Naive thymus-derived CD4-positive, alpha-beta T cell (primary cell): ENCODE measurements around the gene LNPEP. TPM values are rescaled to one million over a fixed set of nuclear protein-coding genes. Genes with fewer than 3 reads are reported as not detected.

Experiments
- ATAC-seq: fragments of 150-1000 bp; cut with Tn5 transposase; 2 replicates; pipeline ENCODE4 v1.10.0; 2021; ENCODE audit warnings: mild to moderate bottlenecking, moderate library complexity
- CTCF ChIA-PET: fragments of 350-600 bp; sonication (Branson Sonifier 250); formaldehyde crosslinking; loops from one replicate; lab custom pipeline; 2021; ENCODE audit warnings: antibody characterized with exemption; lab: Charles Lee
- POLR2A ChIA-PET: fragments of 350-600 bp; sonication (Branson Sonifier 250); formaldehyde crosslinking; loops from one replicate; lab custom pipeline; 2021; ENCODE audit warnings: antibody characterized with exemption, inconsistent platforms; lab: Charles Lee
- DNase-seq, 9 donors: peaks; one replicate each; pipeline versions ENCODE4 v3.0.0 to v3.0.0-alpha.2; 2020 to 2022; ENCODE audit warnings: mixed read lengths in 1 of 9
- H3K27ac ChIP-seq: one replicate; pipeline ENCODE4 v1.7.0; 2013; ENCODE audit warnings: mild to moderate bottlenecking, low read depth, low read length, moderate library complexity
- H3K27me3 ChIP-seq, 2 donors: one replicate each; pipeline ENCODE4 v1.7.0; 2013; ENCODE audit warnings: low read length in 2 of 2, mild to moderate bottlenecking in 2 of 2, moderate library complexity in 2 of 2; ENCODE audit not compliant: control insufficient read depth in 2 of 2, insufficient read depth in 2 of 2
- H3K36me3 ChIP-seq, 3 experiments: 1 replicate in 2 of 3; 2 replicates in 1 of 3; pipeline ENCODE4 v1.7.0; 2013; ENCODE audit warnings: low read length in 3 of 3, mild to moderate bottlenecking in 3 of 3, moderate library complexity in 1 of 3; ENCODE audit not compliant: insufficient read depth in 3 of 3, control insufficient read depth in 2 of 3
- H3K4me1 ChIP-seq, 2 donors: one replicate each; pipeline ENCODE4 v1.7.0; 2013; ENCODE audit warnings: low read length in 2 of 2, mild to moderate bottlenecking in 2 of 2, moderate library complexity in 1 of 2; ENCODE audit not compliant: control insufficient read depth in 2 of 2, insufficient read depth in 2 of 2
- H3K4me3 ChIP-seq: 2 replicates; pipeline ENCODE4 v1.7.0; 2013; ENCODE audit warnings: mild to moderate bottlenecking, low read length
- H3K9me3 ChIP-seq, 3 experiments: 1 replicate in 2 of 3; 2 replicates in 1 of 3; pipeline ENCODE4 v1.7.0; 2013; ENCODE audit warnings: low read length in 3 of 3; ENCODE audit not compliant: control insufficient read depth in 2 of 3
- H3K27ac Mint-ChIP-seq, 9 donors: one replicate each; pipeline ENCODE4 v1.8.0; 2020 to 2022; ENCODE audit warnings: mixed read lengths in 9 of 9, mild to moderate bottlenecking in 8 of 9, moderate library complexity in 5 of 9, inconsistent platforms in 2 of 9
- H3K27me3 Mint-ChIP-seq, 5 donors: one replicate each; pipeline ENCODE4 v1.8.0; 2021 to 2022; ENCODE audit warnings: mixed read lengths in 5 of 5, mild to moderate bottlenecking in 1 of 5
- H3K36me3 Mint-ChIP-seq, 5 donors: one replicate each; pipeline ENCODE4 v1.8.0; 2020 to 2022; ENCODE audit warnings: mixed read lengths in 5 of 5, mild to moderate bottlenecking in 3 of 5, inconsistent platforms in 1 of 5
- H3K4me1 Mint-ChIP-seq, 7 donors: one replicate each; pipeline ENCODE4 v1.8.0; 2020 to 2022; ENCODE audit warnings: mixed read lengths in 7 of 7, mild to moderate bottlenecking in 3 of 7, inconsistent platforms in 1 of 7
- H3K4me3 Mint-ChIP-seq, 10 donors: one replicate each; pipeline ENCODE4 v1.8.0; 2020 to 2022; ENCODE audit warnings: mild to moderate bottlenecking in 10 of 10, mixed read lengths in 10 of 10, moderate library complexity in 6 of 10, inconsistent platforms in 2 of 10
- H3K9me3 Mint-ChIP-seq, 11 donors: one replicate each; pipeline ENCODE4 v1.8.0; 2020 to 2022; ENCODE audit warnings: mixed read lengths in 11 of 11, mild to moderate bottlenecking in 4 of 11, inconsistent platforms in 1 of 11, moderate library complexity in 1 of 11
- intact Hi-C, 2 donors: fragments of 100-400 bp; cut with micrococcal nuclease; formaldehyde crosslinking; loops; one replicate each; pipeline ENCODE4 v1.15.1; 2023
- polyA plus RNA-seq, 2 donors: library from polyadenylated mRNA; unstranded; fragments of 300-500 nt; fragmentation: Illumina TruSeq; gene quantifications; one replicate each; pipeline ENCODE4 v1.2.3, GENCODE V29; 2021
- total RNA-seq, 6 experiments: library from RNA in 5 of 6; stranded (reverse) in 5 of 6; gene quantifications; 1 replicate in 5 of 6; 2 replicates in 1 of 6; pipeline ENCODE4 v1.2.3 and lab custom pipeline; 2021 to 2026

LNPEP gene
- total and polyA plus RNA-seq, 7 experiments from 2014 or later, result 53.2 to 109 (median 82.6) TPM

DNA sequence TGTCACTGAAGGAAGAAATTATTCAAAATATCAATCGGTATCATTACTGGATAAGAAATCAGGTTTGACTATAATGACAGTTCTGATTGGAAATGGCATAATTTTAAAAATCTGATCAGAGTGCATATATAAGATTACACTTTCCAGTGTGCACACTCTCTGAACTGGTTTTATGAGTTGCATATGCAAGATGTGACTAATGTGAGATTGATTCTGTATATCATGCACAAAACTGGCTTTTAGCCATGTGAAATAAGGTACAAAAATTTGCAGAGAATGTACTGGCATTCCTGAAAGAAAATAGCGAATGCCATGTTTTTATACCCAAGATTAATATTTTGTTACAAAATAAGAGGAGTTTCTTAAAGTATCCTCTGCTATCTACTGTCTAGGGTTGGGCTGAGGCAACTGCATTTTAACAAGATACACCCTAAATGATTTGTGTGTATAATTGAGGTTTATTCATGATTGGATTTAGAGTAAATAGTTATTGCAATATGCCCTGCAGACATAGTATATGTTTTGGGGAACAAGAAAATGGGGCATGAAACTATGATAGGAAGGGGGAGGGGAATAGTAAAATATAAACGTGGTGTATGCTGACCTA lies 70.7 kb downstream of the LNPEP start:
- CTCF ChIA-PET, result interaction anchor here (0.8 to 0.9 kb wide), 2 partner anchors 9 to 268 kb away, joined by 3 read pairs; no protein-coding TSS in a partner anchor
- H3K9me3 ChIP-seq, result no peaks in the 10 kb centered on the region
- H3K9me3 Mint-ChIP-seq, result no peaks in the 10 kb centered on the region

DNA sequence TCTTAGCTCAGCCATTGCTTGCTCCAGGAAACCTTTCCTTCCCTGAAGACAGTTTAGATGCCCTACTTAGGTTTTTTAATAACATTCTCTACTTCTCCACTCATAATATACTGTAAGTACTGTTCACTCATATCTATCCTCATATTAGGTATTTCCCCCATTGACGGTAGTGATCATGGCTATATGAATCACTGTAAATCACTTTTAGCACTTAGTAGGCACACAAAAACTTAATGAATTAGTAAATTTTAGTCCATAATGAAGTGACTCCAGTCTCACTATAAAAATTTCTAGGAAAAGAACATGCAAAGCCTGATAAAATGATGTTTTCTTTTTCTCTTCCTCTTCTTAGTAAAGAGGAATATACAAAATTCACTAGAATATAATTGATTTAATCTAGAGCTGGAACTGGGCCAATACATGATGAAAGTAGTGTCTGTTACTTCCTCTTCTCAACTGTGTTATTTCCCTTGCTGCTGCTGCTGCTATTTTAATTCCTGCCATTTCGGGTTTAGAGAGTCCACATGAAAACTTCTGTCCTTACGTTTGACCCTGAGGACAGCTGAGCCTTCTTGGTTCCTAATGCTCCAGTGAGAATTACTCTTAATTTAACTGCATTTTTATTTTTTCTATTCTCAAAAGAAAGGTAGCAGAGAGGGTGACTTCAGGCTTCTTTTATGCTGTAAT lies 73.5 kb downstream of the LNPEP start:
- Histone ChIP-seq H3K27me3 (no peaks in the 10 kb centered on the region), H3K4me1 (peaks cover 10 to 21% of the 10 kb centered on the region in 2 donors), H3K4me3 (no peak overlapping the region), H3K36me3 (peaks cover 6 to 41% (median 14%) of the 10 kb centered on the region in 3 experiments), H3K27ac (peak overlapping the region; percentile 9), H3K9me3 (no peaks in the 10 kb centered on the region)
- intact Hi-C loops, result loop anchor here in 1 of 2 donors (1.0 to 2.0 kb wide), 3 partner anchors 43 to 140 kb away; partner anchors contain the start of gene LNPEP
- H3K27ac Mint-ChIP-seq, result peak overlapping the region; percentile 1 to 82 (median 72)
- H3K9me3 Mint-ChIP-seq, result no peaks in the 10 kb centered on the region
- no peaks in the 10 kb centered on the region for H3K27me3 Mint-ChIP-seq
- ATAC-seq (peak; percentile 79), DNase-seq (peak in 7 of 9 donors; percentile 25 to 63 (median 49))
- peak overlapping the region; percentile 12 to 77 (median 64) for H3K4me3 Mint-ChIP-seq
- CTCF ChIA-PET, result interaction anchor here (0.7 to 1.6 kb wide), 3 partner anchors 12 to 140 kb away, joined by 3 to 9 read pairs (median 5); partner anchors contain the start of gene ERAP2
- H3K36me3 Mint-ChIP-seq, result peaks cover 12 to 41% (median 32%) of the 10 kb centered on the region in 5 donors
- POLR2A ChIA-PET, result interaction anchor here (0.6 to 1.2 kb wide), 6 partner anchors 47 to 267 kb away, joined by 3 to 6 read pairs (median 4); partner anchors contain the start of gene LNPEP
- H3K4me1 Mint-ChIP-seq, result peaks cover 22 to 52% (median 30%) of the 10 kb centered on the region in 7 donors

More for the DNA sequence above, 70.7 kb downstream of the LNPEP start:
- Mint-ChIP-seq H3K36me3 (peaks cover 6 to 29% (median 21%) of the 10 kb centered on the region in 5 donors), H3K27me3 (no peaks in the 10 kb centered on the region), H3K4me1 (peaks cover 24 to 44% (median 30%) of the 10 kb centered on the region in 7 donors), H3K27ac (peak overlapping the region in 3 of 9 donors; percentile 12 to 67 (median 53)), H3K4me3 (no peak overlapping the region)
- Histone ChIP-seq H3K4me1 (peaks cover 10 to 28% of the 10 kb centered on the region in 2 donors), H3K27ac (no peak overlapping the region), H3K36me3 (peaks cover 0 to 33% (median 10%) of the 10 kb centered on the region in 3 experiments), H3K27me3 (no peaks in the 10 kb centered on the region), H3K4me3 (no peak overlapping the region)
- POLR2A ChIA-PET, result interaction anchor here (0.9 to 2.2 kb wide), 2 partner anchors 48 to 71 kb away, joined by 3 to 6 read pairs; partner anchors contain the start of gene LNPEP
- intact Hi-C loops, result no loop called here
- DNase-seq (no peak), ATAC-seq (no peak)

DNA sequence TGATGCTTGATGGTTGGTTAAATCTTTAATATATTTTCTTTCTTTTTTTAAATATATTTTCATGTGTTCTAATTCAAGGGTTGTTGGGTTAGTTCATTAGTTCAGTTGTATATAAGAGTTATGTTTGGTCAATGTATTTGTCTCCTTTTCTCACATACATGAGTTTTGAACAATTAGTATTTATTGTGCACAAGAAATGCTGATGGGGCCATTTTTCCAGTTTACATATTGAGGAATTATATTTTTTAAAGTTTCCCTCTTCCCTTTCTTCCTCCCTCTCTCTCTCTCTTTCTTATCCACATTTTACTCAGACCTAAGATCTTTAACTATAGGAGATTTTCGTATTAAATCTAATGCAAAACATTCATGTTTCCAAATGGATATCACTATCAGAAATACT lies 74.0 kb downstream of the LNPEP start:
- Mint-ChIP-seq H3K27ac (peak overlapping the region in 8 of 9 donors; percentile 17 to 82 (median 70)), H3K4me1 (peaks cover 18 to 51% (median 31%) of the 10 kb centered on the region in 7 donors), H3K27me3 (no peaks in the 10 kb centered on the region), H3K9me3 (no peaks in the 10 kb centered on the region), H3K36me3 (peaks cover 8 to 39% (median 31%) of the 10 kb centered on the region in 5 donors), H3K4me3 (peak overlapping the region in 6 of 10 donors; percentile 12 to 72 (median 52))
- Histone ChIP-seq H3K36me3 (peaks cover 8 to 39% (median 18%) of the 10 kb centered on the region in 3 experiments), H3K4me3 (no peak overlapping the region), H3K27ac (no peak overlapping the region), H3K27me3 (no peaks in the 10 kb centered on the region), H3K9me3 (no peaks in the 10 kb centered on the region), H3K4me1 (peaks cover 10 to 16% of the 10 kb centered on the region in 2 donors)
- ChIA-PET POLR2A (interaction anchor here (0.6 to 1.4 kb wide), 3 partner anchors 76 to 1762 kb away, joined by 3 to 7 read pairs (median 4); no protein-coding TSS in a partner anchor), CTCF (interaction anchor here (0.7 to 2.3 kb wide), 4 partner anchors 13 to 141 kb away, joined by 3 to 15 read pairs (median 7); partner anchors contain the start of gene ERAP2)
- intact Hi-C loops, result loop anchor here in 1 of 2 donors (1.0 to 2.0 kb wide), 3 partner anchors 43 to 141 kb away; partner anchors contain the start of gene LNPEP
- no peak for ATAC-seq
- no peak for DNase-seq

DNA sequence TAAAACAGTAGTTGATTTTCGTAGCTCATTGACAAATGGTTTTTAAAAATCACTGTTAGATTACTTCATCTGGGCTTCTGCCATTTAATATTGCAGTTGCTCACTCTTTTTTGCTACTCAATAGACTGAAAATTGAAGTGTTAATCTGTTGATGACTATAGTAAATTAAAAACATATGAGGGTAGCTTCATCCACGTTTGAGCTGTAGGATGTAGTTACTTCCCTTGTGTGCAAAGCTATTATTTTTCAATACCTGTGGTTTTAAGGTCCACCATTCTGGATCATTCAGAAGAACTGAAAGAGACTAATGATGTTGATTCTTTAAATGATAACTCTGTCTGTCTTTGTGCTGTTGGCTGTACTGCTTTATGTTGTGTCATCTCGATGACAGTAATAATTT lies 74.7 kb downstream of the LNPEP start:
- H3K4me1 ChIP-seq, result peaks cover 10 to 16% of the 10 kb centered on the region in 2 donors
- H3K4me3 ChIP-seq, result no peak overlapping the region
- CTCF ChIA-PET, result interaction anchor here (2.3 kb wide), 1 partner anchor 142 kb away, joined by 15 read pairs; no protein-coding TSS in a partner anchor
- Mint-ChIP-seq H3K36me3 (peaks cover 13 to 45% (median 37%) of the 10 kb centered on the region in 5 donors), H3K27me3 (no peaks in the 10 kb centered on the region), H3K9me3 (no peaks in the 10 kb centered on the region), H3K27ac (peak overlapping the region in 3 of 9 donors; percentile 11 to 83 (median 41)), H3K4me1 (peaks cover 18 to 56% (median 33%) of the 10 kb centered on the region in 7 donors), H3K4me3 (peak overlapping the region in 1 of 10 donors; percentile 5)
- ATAC-seq (no peak), DNase-seq (no peak)
- no peak overlapping the region for H3K27ac ChIP-seq
- H3K9me3 ChIP-seq, result no peaks in the 10 kb centered on the region
- no peaks in the 10 kb centered on the region for H3K27me3 ChIP-seq
- intact Hi-C loops, result no loop called here
- peaks cover 10 to 43% (median 23%) of the 10 kb centered on the region in 3 experiments for H3K36me3 ChIP-seq
- POLR2A ChIA-PET, result interaction anchor here (0.6 to 1.5 kb wide), 5 partner anchors 38 to 1761 kb away, joined by 3 to 7 read pairs (median 3); partner anchors contain the start of genes ERAP1 and LNPEP

DNA sequence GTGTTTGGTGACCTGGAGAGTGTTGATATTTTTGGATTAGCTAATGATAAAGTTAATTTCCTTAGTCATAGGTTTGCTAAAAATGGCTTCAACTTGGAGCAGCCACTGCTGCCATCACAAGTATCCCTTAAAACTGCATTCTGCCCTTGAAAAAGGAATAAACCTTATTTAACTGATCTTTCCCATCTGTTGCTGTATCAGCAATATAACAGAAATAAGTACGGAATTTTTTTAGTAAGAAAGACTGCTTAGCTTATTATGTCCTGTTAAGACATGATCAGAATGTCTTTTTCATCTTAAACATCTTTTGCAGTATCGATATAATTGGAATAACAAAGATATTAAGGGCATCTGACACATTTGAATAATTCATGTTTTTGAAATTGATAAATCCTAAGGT lies 75.7 kb downstream of the LNPEP start:
- intact Hi-C loops, result no loop called here
- no peaks in the 10 kb centered on the region for H3K9me3 ChIP-seq
- ATAC-seq, result no peak
- Mint-ChIP-seq H3K4me3 (no peak overlapping the region), H3K9me3 (no peaks in the 10 kb centered on the region), H3K4me1 (peaks cover 18 to 55% (median 33%) of the 10 kb centered on the region in 7 donors), H3K27me3 (no peaks in the 10 kb centered on the region), H3K27ac (peak overlapping the region in 4 of 9 donors; percentile 11 to 46 (median 36)), H3K36me3 (peaks cover 13 to 49% (median 39%) of the 10 kb centered on the region in 5 donors)
- no peak for DNase-seq
- H3K4me1 ChIP-seq, result peaks cover 10 to 16% of the 10 kb centered on the region in 2 donors
- H3K36me3 ChIP-seq, result peaks cover 10 to 39% (median 27%) of the 10 kb centered on the region in 3 experiments
- CTCF ChIA-PET, result interaction anchor here (0.6 to 2.3 kb wide), 2 partner anchors 143 to 1429 kb away, joined by 3 to 15 read pairs; no protein-coding TSS in a partner anchor
- POLR2A ChIA-PET, result interaction anchor here (0.6 to 1.5 kb wide), 4 partner anchors 76 to 1507 kb away, joined by 3 to 7 read pairs (median 4); partner anchors contain the start of genes ERAP1 and LNPEP
- H3K27me3 ChIP-seq, result no peaks in the 10 kb centered on the region
- H3K27ac ChIP-seq, result no peak overlapping the region
- no peak overlapping the region for H3K4me3 ChIP-seq
